Naive thymus-derived CD4-positive, alpha-beta T cell (primary cell): ENCODE measurements around the gene GSG1L. TPM values are rescaled to one million over a fixed set of nuclear protein-coding genes. Genes with fewer than 3 reads are reported as not detected.

Experiments used
- ATAC-seq: fragments of 150-1000 bp; cut with Tn5 transposase; 2 replicates; pipeline ENCODE4 v1.10.0; 2021; ENCODE audit warnings: mild to moderate bottlenecking, moderate library complexity
- CTCF ChIA-PET: fragments of 350-600 bp; sonication (Branson Sonifier 250); formaldehyde crosslinking; loops from one replicate; lab custom pipeline; 2021; ENCODE audit warnings: antibody characterized with exemption; lab: Charles Lee
- POLR2A ChIA-PET: fragments of 350-600 bp; sonication (Branson Sonifier 250); formaldehyde crosslinking; loops from one replicate; lab custom pipeline; 2021; ENCODE audit warnings: antibody characterized with exemption, inconsistent platforms; lab: Charles Lee
- DNase-seq, 9 donors: peaks; one replicate each; pipeline versions ENCODE4 v3.0.0 to v3.0.0-alpha.2; 2020 to 2022; ENCODE audit warnings: mixed read lengths in 1 of 9
- H3K27ac ChIP-seq: one replicate; pipeline ENCODE4 v1.7.0; 2013; ENCODE audit warnings: mild to moderate bottlenecking, low read depth, low read length, moderate library complexity
- H3K27me3 ChIP-seq, 2 donors: one replicate each; pipeline ENCODE4 v1.7.0; 2013; ENCODE audit warnings: low read length in 2 of 2, mild to moderate bottlenecking in 2 of 2, moderate library complexity in 2 of 2; ENCODE audit not compliant: control insufficient read depth in 2 of 2, insufficient read depth in 2 of 2
- H3K36me3 ChIP-seq, 3 experiments: 1 replicate in 2 of 3; 2 replicates in 1 of 3; pipeline ENCODE4 v1.7.0; 2013; ENCODE audit warnings: low read length in 3 of 3, mild to moderate bottlenecking in 3 of 3, moderate library complexity in 1 of 3; ENCODE audit not compliant: insufficient read depth in 3 of 3, control insufficient read depth in 2 of 3
- H3K4me1 ChIP-seq, 2 donors: one replicate each; pipeline ENCODE4 v1.7.0; 2013; ENCODE audit warnings: low read length in 2 of 2, mild to moderate bottlenecking in 2 of 2, moderate library complexity in 1 of 2; ENCODE audit not compliant: control insufficient read depth in 2 of 2, insufficient read depth in 2 of 2
- H3K4me3 ChIP-seq: 2 replicates; pipeline ENCODE4 v1.7.0; 2013; ENCODE audit warnings: mild to moderate bottlenecking, low read length
- H3K9me3 ChIP-seq, 3 experiments: 1 replicate in 2 of 3; 2 replicates in 1 of 3; pipeline ENCODE4 v1.7.0; 2013; ENCODE audit warnings: low read length in 3 of 3; ENCODE audit not compliant: control insufficient read depth in 2 of 3
- H3K27ac Mint-ChIP-seq, 9 donors: one replicate each; pipeline ENCODE4 v1.8.0; 2020 to 2022; ENCODE audit warnings: mixed read lengths in 9 of 9, mild to moderate bottlenecking in 8 of 9, moderate library complexity in 5 of 9, inconsistent platforms in 2 of 9
- H3K27me3 Mint-ChIP-seq, 5 donors: one replicate each; pipeline ENCODE4 v1.8.0; 2021 to 2022; ENCODE audit warnings: mixed read lengths in 5 of 5, mild to moderate bottlenecking in 1 of 5
- H3K36me3 Mint-ChIP-seq, 5 donors: one replicate each; pipeline ENCODE4 v1.8.0; 2020 to 2022; ENCODE audit warnings: mixed read lengths in 5 of 5, mild to moderate bottlenecking in 3 of 5, inconsistent platforms in 1 of 5
- H3K4me1 Mint-ChIP-seq, 7 donors: one replicate each; pipeline ENCODE4 v1.8.0; 2020 to 2022; ENCODE audit warnings: mixed read lengths in 7 of 7, mild to moderate bottlenecking in 3 of 7, inconsistent platforms in 1 of 7
- H3K4me3 Mint-ChIP-seq, 10 donors: one replicate each; pipeline ENCODE4 v1.8.0; 2020 to 2022; ENCODE audit warnings: mild to moderate bottlenecking in 10 of 10, mixed read lengths in 10 of 10, moderate library complexity in 6 of 10, inconsistent platforms in 2 of 10
- H3K9me3 Mint-ChIP-seq, 11 donors: one replicate each; pipeline ENCODE4 v1.8.0; 2020 to 2022; ENCODE audit warnings: mixed read lengths in 11 of 11, mild to moderate bottlenecking in 4 of 11, inconsistent platforms in 1 of 11, moderate library complexity in 1 of 11
- intact Hi-C, 2 donors: fragments of 100-400 bp; cut with micrococcal nuclease; formaldehyde crosslinking; loops; one replicate each; pipeline ENCODE4 v1.15.1; 2023
- polyA plus RNA-seq, 2 donors: library from polyadenylated mRNA; unstranded; fragments of 300-500 nt; fragmentation: Illumina TruSeq; gene quantifications; one replicate each; pipeline ENCODE4 v1.2.3, GENCODE V29; 2021
- total RNA-seq, 6 experiments: library from RNA in 5 of 6; stranded (reverse) in 5 of 6; gene quantifications; 1 replicate in 5 of 6; 2 replicates in 1 of 6; pipeline ENCODE4 v1.2.3 and lab custom pipeline; 2021 to 2026

GSG1L gene
- total and polyA plus RNA-seq, 7 experiments from 2014 or later = 0.10 TPM; not detected in 6

DNA sequence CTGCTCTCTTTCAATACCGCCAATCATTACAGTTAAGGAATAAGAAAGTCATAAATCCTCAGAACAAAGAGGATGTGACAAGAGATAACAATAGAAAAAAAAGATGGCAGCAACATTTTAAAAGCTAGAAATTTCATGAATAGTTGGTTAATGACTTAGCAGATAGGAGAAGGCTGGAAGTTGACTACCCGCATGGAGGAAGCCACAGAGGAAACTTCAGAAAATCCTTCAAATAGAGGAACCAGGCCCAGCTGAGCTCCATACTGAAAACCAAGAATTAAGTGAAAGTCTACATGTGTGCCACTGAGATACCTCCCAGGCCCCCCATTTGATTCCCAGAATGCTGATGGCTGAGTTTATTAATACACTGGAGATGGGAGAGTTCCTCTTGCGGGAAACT is 109.3 kb downstream of the GSG1L start:
- intact Hi-C loops = no loop called here
- CTCF ChIA-PET = no interaction called here
- H3K36me3 Mint-ChIP-seq = peaks cover 0 to 17% (median 7%) of the 10 kb centered on the region in 5 donors

DNA sequence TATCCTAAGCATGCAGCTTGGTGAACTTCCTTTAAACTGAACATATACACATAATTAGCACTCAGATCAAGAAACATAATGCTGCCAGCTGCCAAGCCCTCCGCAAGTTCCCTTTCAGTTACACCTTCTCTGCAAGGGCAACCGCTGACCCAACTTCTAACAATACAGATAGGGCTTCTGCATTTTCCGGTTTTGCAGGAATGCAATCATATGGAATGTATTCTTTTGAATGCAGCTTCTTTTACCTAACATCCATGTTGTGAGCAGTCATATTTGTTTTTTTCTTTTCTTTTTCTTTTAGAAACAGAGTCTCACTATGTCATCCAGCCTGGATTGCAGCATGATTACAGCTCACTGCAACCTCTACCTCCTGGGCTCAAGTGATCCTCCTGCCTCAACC is 110.7 kb downstream of the GSG1L start:
- ChIA-PET POLR2A (no interaction called here), CTCF (interaction anchor here (0.7 kb wide), 1 partner anchor 437 kb away, joined by 3 read pairs; no protein-coding TSS in a partner anchor)
- Histone ChIP-seq H3K4me3 (no peak overlapping the region), H3K36me3 (no peaks in the 10 kb centered on the region), H3K4me1 (no peaks in the 10 kb centered on the region), H3K9me3 (peaks cover 0 to 7% (median 0%) of the 10 kb centered on the region in 3 experiments), H3K27ac (no peak overlapping the region), H3K27me3 (peaks cover 3% of the 10 kb centered on the region in 2 donors)
- no peak overlapping the region for H3K4me3 Mint-ChIP-seq
- DNase-seq (no peak), ATAC-seq (no peak)
- H3K27me3 Mint-ChIP-seq = peaks cover 15 to 57% (median 39%) of the 10 kb centered on the region in 5 donors
- H3K4me1 Mint-ChIP-seq = no peaks in the 10 kb centered on the region
- intact Hi-C loops = no loop called here
- no peak overlapping the region for H3K27ac Mint-ChIP-seq
- peaks cover 7 to 44% (median 24%) of the 10 kb centered on the region in 11 donors for H3K9me3 Mint-ChIP-seq
- peaks cover 0 to 17% (median 7%) of the 10 kb centered on the region in 5 donors for H3K36me3 Mint-ChIP-seq

More for the DNA sequence above, 109.3 kb downstream of the GSG1L start:
- Mint-ChIP-seq H3K4me3 (no peak overlapping the region), H3K27ac (no peak overlapping the region), H3K4me1 (no peaks in the 10 kb centered on the region), H3K27me3 (peaks cover 15 to 57% (median 39%) of the 10 kb centered on the region in 5 donors), H3K9me3 (peaks cover 7 to 44% (median 24%) of the 10 kb centered on the region in 11 donors)
- POLR2A ChIA-PET = no interaction called here
- ATAC-seq (no peak), DNase-seq (no peak)
- Histone ChIP-seq H3K27ac (no peak overlapping the region), H3K4me1 (no peaks in the 10 kb centered on the region), H3K36me3 (no peaks in the 10 kb centered on the region), H3K9me3 (peaks cover 0 to 7% (median 0%) of the 10 kb centered on the region in 3 experiments), H3K27me3 (peaks cover 3% of the 10 kb centered on the region in 2 donors), H3K4me3 (no peak overlapping the region)

DNA sequence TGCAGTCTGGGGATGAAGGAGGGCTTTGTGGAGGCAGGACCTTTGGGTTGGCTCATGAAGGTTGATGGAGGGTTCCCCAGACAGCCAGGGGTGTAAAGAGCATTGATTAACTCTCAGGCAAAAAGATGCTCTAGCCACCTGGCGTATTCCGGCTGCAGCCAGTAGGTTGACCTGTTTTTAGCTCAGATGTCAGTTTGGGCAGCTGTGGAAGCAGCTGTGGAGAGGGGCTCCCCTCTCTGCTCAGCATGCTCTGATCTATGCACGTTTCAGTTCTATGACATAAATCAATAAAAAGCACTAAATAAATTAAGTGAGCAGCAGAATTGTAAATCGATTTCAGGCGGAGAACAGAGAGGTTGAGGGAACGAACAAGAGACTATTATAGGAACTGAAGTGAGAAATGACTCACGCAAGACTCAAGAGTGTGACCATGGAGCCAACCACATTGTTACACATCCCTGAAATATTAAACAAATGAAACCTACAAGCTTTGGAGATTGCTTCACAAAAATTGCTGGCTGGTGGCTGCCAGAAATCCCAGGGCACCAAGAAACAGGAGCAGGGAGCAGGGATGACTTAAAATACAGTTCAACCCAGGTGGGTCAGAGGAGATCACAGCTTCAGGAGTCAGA is 111.9 kb downstream of the GSG1L start:
- peaks cover 3 to 33% (median 19%) of the 10 kb centered on the region in 11 donors for H3K9me3 Mint-ChIP-seq
- peaks cover 15 to 46% (median 36%) of the 10 kb centered on the region in 5 donors for H3K27me3 Mint-ChIP-seq
- peaks cover 0 to 17% (median 7%) of the 10 kb centered on the region in 5 donors for H3K36me3 Mint-ChIP-seq
- H3K4me3 Mint-ChIP-seq = no peak overlapping the region
- no peak overlapping the region for H3K27ac Mint-ChIP-seq
- no peak for DNase-seq
- peaks cover 3% of the 10 kb centered on the region in 2 donors for H3K27me3 ChIP-seq
- intact Hi-C loops = no loop called here
- H3K27ac ChIP-seq = no peak overlapping the region
- no peaks in the 10 kb centered on the region for H3K36me3 ChIP-seq
- ChIA-PET CTCF (no interaction called here), POLR2A (no interaction called here)
- no peaks in the 10 kb centered on the region for H3K4me1 ChIP-seq
- no peaks in the 10 kb centered on the region for H3K4me1 Mint-ChIP-seq
- H3K4me3 ChIP-seq = no peak overlapping the region
- ATAC-seq = no peak
- peaks cover 0 to 7% (median 0%) of the 10 kb centered on the region in 3 experiments for H3K9me3 ChIP-seq

DNA sequence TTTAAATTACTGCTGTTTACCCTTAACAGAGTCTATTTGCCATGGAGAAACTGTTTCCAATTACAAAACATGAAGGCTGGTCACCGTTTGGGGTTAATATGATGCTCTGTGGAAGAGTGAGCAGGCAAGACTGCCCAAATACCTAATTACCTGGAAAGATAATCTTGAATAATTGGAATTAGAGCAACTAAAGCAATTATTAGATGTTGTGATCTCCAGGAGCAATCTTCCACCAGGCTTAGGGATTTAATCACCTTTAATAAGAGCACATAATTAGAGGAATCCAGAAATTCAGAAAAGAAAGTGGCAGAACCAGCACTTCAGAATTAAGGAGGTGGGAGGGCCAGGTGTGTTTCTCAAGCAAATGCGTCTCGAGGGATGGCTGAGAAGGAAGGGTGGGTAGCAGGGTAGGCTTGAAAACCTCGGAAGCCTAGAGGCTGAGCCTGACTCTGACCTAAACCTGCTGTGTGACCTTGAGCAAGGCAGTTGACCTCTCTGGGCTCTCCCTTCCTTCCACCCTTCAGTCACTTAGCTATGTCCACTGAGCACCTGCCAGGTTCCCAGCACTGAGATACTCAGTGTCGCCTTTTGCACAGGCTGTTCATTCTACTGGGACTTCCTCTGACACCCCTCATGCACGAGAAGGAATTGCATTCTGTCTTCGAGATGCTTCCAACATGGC is 113.2 kb downstream of the GSG1L start:
- Histone ChIP-seq H3K27ac (no peak overlapping the region), H3K36me3 (no peaks in the 10 kb centered on the region), H3K4me1 (no peaks in the 10 kb centered on the region), H3K9me3 (peaks cover 0 to 2% (median 0%) of the 10 kb centered on the region in 3 experiments), H3K4me3 (no peak overlapping the region), H3K27me3 (peaks cover 3% of the 10 kb centered on the region in 2 donors)
- Mint-ChIP-seq H3K9me3 (peaks cover 1 to 23% (median 13%) of the 10 kb centered on the region in 11 donors), H3K4me1 (no peaks in the 10 kb centered on the region), H3K27ac (no peak overlapping the region), H3K27me3 (peaks cover 15 to 41% (median 35%) of the 10 kb centered on the region in 5 donors), H3K4me3 (no peak overlapping the region), H3K36me3 (peaks cover 0 to 11% (median 4%) of the 10 kb centered on the region in 5 donors)
- ATAC-seq = no peak
- ChIA-PET POLR2A (no interaction called here), CTCF (no interaction called here)
- intact Hi-C loops = no loop called here
- DNase-seq = no peak

DNA sequence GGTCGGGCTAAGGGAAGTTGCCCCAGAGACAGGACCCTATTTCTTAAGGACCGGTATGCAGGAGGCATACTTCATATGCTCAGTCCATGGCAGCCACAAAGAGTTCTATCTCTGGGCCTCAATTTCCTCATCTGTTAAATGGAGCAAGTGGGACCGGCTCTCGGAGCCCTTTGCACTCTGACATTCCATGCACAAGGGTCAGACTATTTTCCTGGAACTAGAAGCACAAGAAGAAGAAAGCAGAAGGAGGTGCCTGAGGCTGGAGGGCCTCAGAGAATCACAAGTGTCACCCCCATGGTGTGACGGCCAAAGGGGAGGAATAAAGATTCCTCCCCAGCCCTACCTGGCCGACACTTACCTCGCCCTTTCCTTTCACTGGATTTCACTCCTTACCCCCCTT is 115.8 kb downstream of the GSG1L start:
- H3K27me3 ChIP-seq = peaks cover 0 to 3% of the 10 kb centered on the region in 2 donors
- H3K4me3 Mint-ChIP-seq = no peak overlapping the region
- POLR2A ChIA-PET = no interaction called here
- H3K4me3 ChIP-seq = no peak overlapping the region
- H3K4me1 Mint-ChIP-seq = no peaks in the 10 kb centered on the region
- H3K9me3 ChIP-seq = no peaks in the 10 kb centered on the region
- H3K36me3 Mint-ChIP-seq = no peaks in the 10 kb centered on the region
- H3K27me3 Mint-ChIP-seq = peaks cover 3 to 31% (median 29%) of the 10 kb centered on the region in 5 donors
- H3K27ac Mint-ChIP-seq = no peak overlapping the region
- intact Hi-C loops = no loop called here
- no peaks in the 10 kb centered on the region for H3K4me1 ChIP-seq
- no peak for DNase-seq
- peaks cover 0 to 1% (median 0%) of the 10 kb centered on the region in 11 donors for H3K9me3 Mint-ChIP-seq
- CTCF ChIA-PET = no interaction called here
- H3K27ac ChIP-seq = no peak overlapping the region
- ATAC-seq = no peak
- no peaks in the 10 kb centered on the region for H3K36me3 ChIP-seq

DNA sequence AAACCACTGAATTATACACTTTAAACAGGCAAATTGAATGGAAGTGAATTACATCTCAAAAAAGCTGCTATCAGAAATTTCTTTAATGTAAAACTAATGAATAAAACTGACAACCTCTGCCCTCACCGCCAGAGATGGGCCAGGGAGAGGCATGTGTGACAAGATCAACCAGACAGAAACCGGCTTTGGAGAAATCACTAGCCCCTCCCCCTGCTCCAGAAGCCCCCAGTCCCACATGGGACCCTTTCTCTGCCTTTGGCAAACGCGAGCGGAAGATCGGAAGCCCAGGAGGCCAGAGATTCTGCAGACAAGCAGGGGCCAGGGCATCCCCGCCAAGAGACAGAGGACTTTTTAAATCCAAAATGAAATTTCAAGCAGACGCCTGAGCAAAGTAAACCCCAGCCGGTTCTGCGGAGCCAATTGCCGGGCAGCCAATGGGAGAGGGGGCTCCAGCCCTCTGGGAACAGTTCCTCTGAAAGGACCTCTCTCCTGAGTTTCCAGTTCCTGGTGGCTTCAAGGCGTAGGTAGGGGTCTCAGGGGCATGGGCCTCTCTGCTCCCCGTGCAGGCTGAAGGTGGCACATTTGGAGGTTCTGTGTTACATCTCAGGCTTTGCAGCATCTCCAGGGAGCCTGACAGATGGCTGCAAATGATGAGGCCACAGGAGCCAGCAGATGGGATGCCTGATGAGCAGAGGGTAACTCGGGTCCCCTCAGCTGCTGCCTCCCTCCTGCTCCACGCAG is 118.1 kb downstream of the GSG1L start:
- Mint-ChIP-seq H3K36me3 (no peaks in the 10 kb centered on the region), H3K9me3 (peaks cover 0 to 2% (median 0%) of the 10 kb centered on the region in 11 donors), H3K27me3 (peaks cover 0 to 19% (median 14%) of the 10 kb centered on the region in 5 donors), H3K4me1 (no peaks in the 10 kb centered on the region), H3K27ac (no peak overlapping the region), H3K4me3 (no peak overlapping the region)
- Histone ChIP-seq H3K27me3 (no peaks in the 10 kb centered on the region), H3K27ac (no peak overlapping the region), H3K4me3 (no peak overlapping the region), H3K4me1 (no peaks in the 10 kb centered on the region), H3K36me3 (no peaks in the 10 kb centered on the region), H3K9me3 (no peaks in the 10 kb centered on the region)
- CTCF ChIA-PET = no interaction called here
- intact Hi-C loops = no loop called here
- ATAC-seq = no peak
- no peak for DNase-seq
- POLR2A ChIA-PET = no interaction called here
